GM18858 (cell line): ENCODE measurements around the gene RNF13.
"Not testable (repeated sequence)": the region's sequence is repeated elsewhere in the genome, so short reads cannot be mapped to it uniquely, and the experiment has no call there.

Experiments
- ATAC-seq: cut with Tn5 transposase; IDR thresholded peaks from one replicate; pipeline ENCODE4 v1.9.1; 2021; ENCODE audit not compliant: unreplicated experiment

RNF13 gene

GRCh38 chr3:149895339-149895738 is 82.3 kb downstream of the RNF13 start:
- no peak for ATAC-seq

- no peak for ATAC-seq
Measured at GRCh38 chr3:149895769-149896168, 82.8 kb downstream of the RNF13 start.

GRCh38 chr3:149898771-149899170 is 85.8 kb downstream of the RNF13 start:
- ATAC-seq, result no peak

- ATAC-seq, result no peak
Measured at GRCh38 chr3:149900322-149900721, 87.3 kb downstream of the RNF13 start.

GRCh38 chr3:149901770-149902169 is 88.8 kb downstream of the RNF13 start:
- no peak for ATAC-seq

GRCh38 chr3:149902498-149903139 is 89.6 kb downstream of the RNF13 start:
- no peak for ATAC-seq

- no peak for ATAC-seq
Measured at GRCh38 chr3:149906036-149906435, 93.0 kb downstream of the RNF13 start.

GRCh38 chr3:149908424-149908957 is 95.5 kb downstream of the RNF13 start:
- ATAC-seq, result no peak

GRCh38 chr3:149909923-149910322 is 96.9 kb downstream of the RNF13 start:
- no peak for ATAC-seq

- ATAC-seq, result no peak
Measured at GRCh38 chr3:149917124-149917667, 104.2 kb downstream of the RNF13 start.

GRCh38 chr3:149919509-149919908 is 106.5 kb downstream of the RNF13 start:
- ATAC-seq, result no peak

- no peak for ATAC-seq
Measured at GRCh38 chr3:149920119-149920518, 107.1 kb downstream of the RNF13 start.

GRCh38 chr3:149933008-149933407 is 120.0 kb downstream of the RNF13 start:
- no peak for ATAC-seq

- no peak for ATAC-seq
Measured at GRCh38 chr3:149933858-149934257, 120.8 kb downstream of the RNF13 start.

GRCh38 chr3:149934524-149934923 is 121.5 kb downstream of the RNF13 start:
- ATAC-seq, result no peak

GRCh38 chr3:149936812-149937230 is 123.8 kb downstream of the RNF13 start:
- ATAC-seq, result no peak

- not testable (repeated sequence) for ATAC-seq
Measured at GRCh38 chr3:149938392-149939055, 125.5 kb downstream of the RNF13 start.

- no peak for ATAC-seq
Measured at GRCh38 chr3:149941186-149941585, 128.2 kb downstream of the RNF13 start.

- ATAC-seq, result no peak
Measured at GRCh38 chr3:149941946-149942345, 128.9 kb downstream of the RNF13 start.

- ATAC-seq, result no peak
Measured at GRCh38 chr3:149942409-149942808, 129.4 kb downstream of the RNF13 start.

- not testable (repeated sequence) for ATAC-seq
Measured at GRCh38 chr3:149943966-149944365, 131.0 kb downstream of the RNF13 start.

- ATAC-seq, result no peak
Measured at GRCh38 chr3:149947231-149947630, 134.2 kb downstream of the RNF13 start.
